Measurements from ENCODE around the gene SP140L.

- no peak for TF ChIP-seq EZH2 (IDR thresholded peaks at IDR 0.05; ENCODE audit: insufficient read depth, poor library complexity, severe bottlenecking)
- 0 out of 2 replicates have a peak, but pooled peaks have one; percentile 52 for TF ChIP-seq EZH2phosphoT487 (IDR thresholded peaks at IDR 0.05; ENCODE audit: insufficient read depth, low read depth)
These were observed 16.8 kb downstream of the SP140L start for GRCh38 chr2:230343747-230344146.
